Left ventricle myocardium superior (tissue), 1 donor: ENCODE data around the gene FYCO1. TPM values are rescaled to one million over a fixed set of nuclear protein-coding genes. Genes with fewer than 3 reads are reported as not detected.
A peak's percentile ranks its signal among the peaks of the same experiment; 100 is the strongest.
"Not testable (repeated sequence)": the region's sequence is repeated elsewhere in the genome, so short reads cannot be mapped to it uniquely, and the experiment has no call there.

Experiments used
- ATAC-seq: fragments of 200-7000 bp; cut with Tn5 transposase; one replicate; pipeline ENCODE4 v1.9.1; 2020; ENCODE audit warnings: mild to moderate bottlenecking, moderate library complexity
- DNase-seq: peaks from one replicate; pipeline ENCODE4 v3.0.0-alpha.2; 2020
- intact Hi-C: fragments of 100-400 bp; cut with micrococcal nuclease; formaldehyde crosslinking; loops from one replicate; pipeline ENCODE4 v1.11.0; 2022
- total RNA-seq: library from RNA; stranded (reverse); fragmentation: NEBNext Ultra II Directional; extraction: Animal tissue kit (Norgen Biotek cat#: 25700); gene quantifications from one replicate; pipeline ENCODE4 v1.2.1, GENCODE V29; 2021
- donor health status: DM: no; HTN: yes; CAD: no; lungs with severe emphysema.

Gene FYCO1
- total RNA-seq, 1 donor from 2014 or later: 146 TPM

DNA sequence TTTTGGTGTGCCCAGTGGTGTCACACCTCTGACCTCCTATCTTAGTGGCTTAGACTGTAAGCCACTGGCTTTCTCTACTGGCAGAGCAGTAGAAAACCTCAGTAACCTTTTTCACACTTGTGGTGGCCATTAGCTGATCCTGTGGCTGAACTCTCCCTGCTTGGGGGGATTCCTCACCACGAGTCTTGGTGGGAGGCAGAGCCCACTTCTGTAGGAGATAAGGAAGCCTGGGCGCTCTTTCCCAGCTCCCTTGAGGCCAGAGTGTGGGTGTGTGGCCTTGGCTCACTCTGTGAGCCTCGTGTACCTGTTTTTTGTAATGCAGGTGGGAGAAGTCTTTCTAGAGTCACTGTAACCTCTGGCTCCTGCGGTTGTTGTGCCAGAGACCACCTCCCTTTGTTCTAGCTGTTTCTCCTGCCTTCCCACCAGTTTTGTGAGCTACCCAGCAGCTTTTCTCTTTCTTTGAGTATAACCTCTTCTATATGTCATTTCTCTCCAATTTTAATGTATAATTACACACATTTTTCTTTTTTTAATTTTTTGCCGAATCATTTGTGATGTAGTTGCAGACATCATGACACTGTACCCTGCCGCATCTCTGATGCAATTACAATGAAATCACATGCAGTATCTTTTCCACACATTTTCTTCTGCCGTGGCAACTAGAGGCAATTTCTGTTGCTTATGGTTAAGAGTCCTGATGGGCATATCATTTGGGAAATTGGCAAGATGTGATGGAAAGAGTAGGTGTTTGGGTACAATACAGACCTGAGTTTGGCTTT, 17.9 kb upstream of the FYCO1 start:
- ATAC-seq: no peak
- intact Hi-C loops: no loop called here

DNA sequence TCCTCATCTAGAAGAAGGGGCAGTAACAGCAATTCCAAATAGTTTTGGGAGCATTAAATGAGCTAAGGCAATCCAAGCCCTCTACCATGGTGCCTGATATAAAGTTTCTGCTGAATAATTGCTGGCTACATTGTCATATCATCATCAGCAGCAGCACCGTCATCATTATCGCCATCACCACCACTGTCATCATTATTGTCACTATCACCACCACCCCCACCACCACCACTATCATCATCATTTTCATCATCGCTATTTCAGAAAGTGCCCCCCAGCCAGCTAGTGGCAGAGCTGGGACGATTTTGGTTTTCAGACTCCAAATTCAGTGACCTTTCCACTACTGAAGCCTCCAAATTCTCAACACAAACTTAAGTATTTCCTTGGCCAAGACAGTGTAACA, 16.6 kb upstream of the FYCO1 start:
- DNase-seq: no peak
- intact Hi-C loops: no loop called here
- no peak for ATAC-seq

More for the DNA sequence above, 17.9 kb upstream of the FYCO1 start:
- no peak for DNase-seq

DNA sequence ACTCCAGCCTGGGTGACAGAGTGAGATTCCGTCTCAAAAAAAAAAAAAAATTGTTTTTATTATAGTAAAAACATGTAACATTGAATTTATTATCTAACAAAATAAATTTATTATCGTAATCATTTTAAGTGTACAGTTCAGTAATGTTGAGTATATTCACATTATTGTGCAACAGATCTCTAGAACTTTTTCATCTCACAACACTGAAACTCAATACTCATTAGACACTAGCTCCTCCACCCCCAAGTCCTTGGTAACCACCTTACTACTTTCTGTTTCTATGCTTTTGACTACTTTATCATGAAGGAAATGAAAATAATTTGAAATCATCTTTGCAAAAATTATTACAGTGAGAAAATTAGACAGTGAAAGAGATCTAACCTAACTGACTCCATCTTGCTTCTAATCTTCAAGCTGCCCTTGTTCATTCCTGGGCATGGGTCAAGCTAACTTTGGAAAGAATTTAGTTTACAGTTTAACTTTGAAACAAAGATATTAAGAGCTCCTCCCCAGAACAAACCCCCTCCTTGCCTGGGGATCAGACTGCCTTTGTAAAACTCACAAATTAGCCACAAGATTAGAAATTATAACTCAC, 15.0 kb upstream of the FYCO1 start:
- ATAC-seq (no peak), DNase-seq (no peak)
- intact Hi-C loops: no loop called here

DNA sequence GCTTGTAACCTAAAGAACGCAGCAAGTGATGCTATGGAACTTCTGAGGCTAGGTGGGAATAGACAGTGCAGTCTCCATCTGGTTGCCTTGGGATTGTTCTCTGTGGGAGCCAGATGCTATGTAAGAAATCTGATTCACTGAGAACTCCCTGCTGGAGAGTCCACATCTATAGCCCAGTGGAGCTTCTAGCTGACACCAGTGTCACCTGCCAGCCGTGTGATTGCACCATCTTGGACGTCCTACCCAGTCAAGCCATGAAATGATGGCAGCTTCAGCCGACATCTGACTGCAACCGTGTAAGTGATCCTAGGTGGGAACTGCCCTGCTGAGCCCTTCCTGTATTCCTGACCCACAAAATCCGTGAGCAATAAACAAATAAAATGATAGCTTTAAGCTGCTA, 12.4 kb upstream of the FYCO1 start:
- intact Hi-C loops: no loop called here
- DNase-seq (no peak), ATAC-seq (no peak)

DNA sequence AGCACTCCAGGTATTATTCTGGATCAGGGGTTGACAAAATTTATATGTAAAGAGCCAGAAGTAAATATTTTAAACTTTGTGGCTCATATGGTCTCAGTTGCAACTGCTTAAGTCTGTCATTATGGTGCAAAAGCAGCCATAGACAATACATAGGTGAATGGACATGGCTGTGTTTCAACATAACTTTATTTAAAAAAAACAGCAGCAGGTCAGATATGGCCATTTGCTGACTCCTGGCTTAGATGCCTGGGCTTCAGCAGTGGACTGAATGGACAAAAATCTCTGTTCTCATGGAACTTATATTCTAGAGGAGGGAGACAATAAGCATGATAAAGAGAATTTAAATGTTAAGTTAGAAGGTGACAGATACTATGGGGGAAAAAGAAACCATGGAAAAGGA, 11.7 kb upstream of the FYCO1 start:
- DNase-seq (no peak), ATAC-seq (no peak)
- intact Hi-C loops: no loop called here

DNA sequence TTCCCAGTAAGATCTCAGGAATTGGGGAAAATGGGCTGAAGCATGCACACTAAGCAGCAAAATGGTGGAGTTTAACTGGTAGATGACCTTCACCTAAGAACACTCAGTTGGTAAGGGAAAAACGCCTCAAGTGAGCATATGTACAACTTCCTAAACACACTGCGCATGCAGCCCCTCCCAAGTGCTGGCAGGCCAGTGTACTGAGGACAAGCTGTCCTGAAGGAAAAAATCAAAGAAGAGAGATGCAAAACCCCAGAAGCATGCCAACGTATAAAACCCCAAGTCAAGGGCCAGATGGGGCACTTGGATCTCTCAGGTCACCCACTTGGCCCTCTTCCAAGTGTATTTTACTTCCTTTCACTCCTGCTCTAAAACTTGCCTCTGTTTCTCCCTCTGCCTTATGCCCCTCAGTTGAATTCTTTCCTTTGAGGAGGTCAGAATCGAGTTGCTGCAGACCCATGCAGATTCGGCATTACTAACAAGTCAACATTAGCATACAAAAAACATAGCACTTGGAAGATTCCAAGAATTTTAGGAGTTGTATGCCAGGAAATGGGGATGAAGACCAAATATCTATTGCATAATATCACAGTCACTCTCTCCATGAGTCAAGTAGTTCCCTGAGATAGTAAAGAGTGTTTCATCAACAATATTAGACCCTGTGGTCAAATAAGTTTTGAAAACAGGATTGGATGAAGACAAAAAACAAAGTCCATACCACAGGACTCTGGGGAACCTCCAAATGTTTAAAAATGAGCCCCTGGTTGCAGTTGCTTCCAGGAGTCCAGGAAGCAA, 10.8 kb upstream of the FYCO1 start:
- DNase-seq: no peak
- intact Hi-C loops: no loop called here

DNA sequence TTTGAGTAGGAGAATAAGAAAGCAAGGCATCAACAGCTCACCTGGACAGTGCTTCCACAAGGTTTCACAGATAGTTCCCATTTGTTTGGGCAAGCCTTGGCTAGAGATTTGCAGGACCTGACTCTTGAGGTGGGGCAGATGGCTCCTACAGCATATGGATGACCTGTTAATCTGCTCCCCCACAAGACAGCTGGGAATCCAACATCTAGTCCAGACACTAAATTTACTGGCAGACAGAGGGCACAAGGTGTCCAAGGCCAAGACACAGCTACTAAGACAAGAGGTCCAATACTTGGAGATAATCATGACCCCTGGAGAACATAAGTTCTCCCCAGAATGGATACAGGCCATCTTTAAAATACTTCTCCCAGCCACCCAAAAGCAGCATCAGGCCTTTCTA, 8.1 kb upstream of the FYCO1 start:
- intact Hi-C loops, DNase-seq, ATAC-seq: not testable (repeated sequence)

More for the DNA sequence above, 10.8 kb upstream of the FYCO1 start:
- ATAC-seq: peak; percentile 88

DNA sequence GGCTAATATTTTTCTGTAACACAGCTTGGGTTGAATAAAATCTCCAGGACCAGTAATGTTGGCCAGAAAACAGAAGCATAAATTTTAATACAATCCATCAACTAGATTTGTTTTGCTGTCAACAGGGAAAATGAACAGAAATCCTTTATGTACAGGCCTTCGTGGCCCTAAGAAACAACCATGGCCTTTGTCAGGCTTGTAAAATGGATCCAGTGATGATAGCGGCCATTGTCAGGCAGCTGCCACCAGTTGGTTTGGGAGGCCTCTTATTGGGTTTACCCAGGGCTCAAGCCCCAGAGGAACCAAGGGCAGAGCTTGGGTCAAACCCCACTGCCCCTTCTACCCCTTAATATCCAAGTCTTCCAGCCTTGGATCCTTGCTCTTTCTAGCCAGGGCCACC, 5.6 kb upstream of the FYCO1 start:
- intact Hi-C loops: no loop called here
- ATAC-seq (no peak), DNase-seq (no peak)

DNA sequence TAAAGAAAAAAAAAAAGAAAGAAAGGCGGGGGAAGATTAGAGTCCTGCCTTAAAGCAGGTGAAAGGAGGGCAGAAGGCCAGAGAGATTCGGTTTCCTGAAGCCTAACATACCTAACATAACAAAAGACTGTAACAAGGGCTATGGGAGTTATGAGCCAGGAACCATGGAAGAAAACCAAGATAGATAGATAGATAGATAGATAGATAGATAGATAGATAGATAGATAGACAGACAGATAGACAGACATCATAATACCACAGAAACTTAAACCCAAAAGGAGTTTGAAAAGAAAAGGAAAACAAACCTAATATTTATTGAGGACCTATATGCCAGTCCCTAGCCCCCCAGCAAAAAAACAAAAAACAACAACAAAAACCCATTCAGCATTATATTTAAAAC, 2.3 kb upstream of the FYCO1 start:
- DNase-seq (no peak), ATAC-seq (no peak)
- intact Hi-C loops: no loop called here

DNA sequence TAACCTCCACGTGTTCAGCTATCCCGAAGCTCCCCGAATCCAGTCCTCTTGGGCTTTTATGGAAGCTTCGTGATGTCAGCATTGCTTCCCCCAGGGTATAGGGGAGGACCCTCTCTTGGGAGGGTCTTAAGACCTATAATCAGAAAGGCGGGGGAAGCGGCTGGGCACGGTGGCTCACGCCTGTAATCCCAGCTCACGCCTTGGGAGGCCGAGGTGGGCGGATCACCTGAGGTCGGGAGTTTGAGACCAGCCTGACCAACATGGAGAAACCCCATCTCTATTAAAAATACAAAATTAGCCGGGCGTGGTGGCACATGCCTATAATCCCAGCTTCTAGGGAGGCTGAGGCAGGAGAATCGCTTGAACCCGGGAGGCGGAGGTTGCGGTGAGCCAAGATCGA, 1.9 kb upstream of the FYCO1 start:
- DNase-seq, intact Hi-C loops, ATAC-seq: not testable (repeated sequence)

DNA sequence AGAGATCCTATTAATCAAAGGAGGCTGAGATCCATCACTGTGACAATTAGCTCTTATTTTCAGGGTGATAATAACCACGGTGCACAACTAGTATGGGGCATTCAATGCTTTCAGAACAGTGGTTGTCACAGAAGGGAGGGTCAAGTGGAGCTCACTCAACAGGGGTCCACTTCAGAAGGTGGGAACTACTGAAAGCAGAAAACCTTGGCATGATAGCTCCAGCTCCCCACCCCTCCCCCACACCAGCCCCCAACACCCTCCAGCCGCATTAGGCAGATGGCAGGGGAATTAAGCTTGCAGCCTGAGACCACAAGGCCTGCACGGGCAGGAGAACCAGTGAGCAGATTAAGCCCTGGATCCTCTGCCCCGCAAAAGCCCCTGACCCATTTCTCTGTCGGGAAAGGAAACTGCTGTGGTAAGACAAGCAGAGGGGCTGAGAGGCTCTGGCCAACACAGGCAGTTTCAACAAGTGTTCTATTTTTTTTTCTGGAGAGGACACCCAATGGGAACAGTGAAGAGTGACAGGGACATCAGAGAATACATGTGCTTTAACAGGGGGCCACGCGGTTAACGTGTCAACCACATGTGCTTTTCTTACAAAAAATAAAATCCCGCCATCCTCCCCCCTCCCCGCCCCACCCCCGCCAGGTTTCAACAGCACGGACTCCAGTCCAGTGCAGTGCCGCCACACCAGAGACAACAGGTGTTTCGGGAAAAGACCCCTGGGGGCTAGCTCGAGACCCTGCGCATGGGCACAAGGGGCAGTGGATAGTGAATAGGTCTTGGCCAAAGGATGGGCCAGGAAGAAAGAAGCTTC, 997 bp downstream of the FYCO1 start:
- ATAC-seq (peak; percentile 14), DNase-seq (peak; percentile 43)
- intact Hi-C loops: no loop called here

DNA sequence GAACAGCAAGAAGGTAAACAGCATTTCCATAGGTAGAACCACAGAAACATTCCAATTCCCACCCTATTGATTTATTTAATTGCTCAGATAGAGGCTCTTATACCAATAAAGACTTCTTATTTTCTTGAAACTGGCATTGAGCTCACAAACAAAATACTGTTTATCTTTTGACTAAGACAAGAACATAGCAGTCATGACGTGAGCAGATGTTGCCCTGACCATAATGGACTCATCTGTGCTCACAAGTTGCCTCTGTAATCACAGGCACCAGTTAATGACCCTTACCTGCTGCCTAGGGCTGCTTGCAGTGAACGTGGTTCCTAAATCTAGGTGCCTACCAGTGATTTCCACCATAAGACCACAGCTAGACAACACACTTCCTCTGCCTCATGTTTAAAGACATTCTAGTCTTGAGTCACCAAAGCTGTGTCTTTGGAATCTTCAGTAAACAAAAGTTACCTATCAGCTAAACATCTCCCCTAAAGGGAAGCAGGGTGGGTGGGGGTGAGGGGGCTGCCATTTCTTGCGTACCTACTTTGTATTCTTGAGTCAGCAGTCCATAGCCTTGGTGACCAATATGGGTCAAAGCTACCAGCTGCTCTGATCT, 2.1 kb downstream of the FYCO1 start:
- intact Hi-C loops: no loop called here
- ATAC-seq (no peak), DNase-seq (no peak)

DNA sequence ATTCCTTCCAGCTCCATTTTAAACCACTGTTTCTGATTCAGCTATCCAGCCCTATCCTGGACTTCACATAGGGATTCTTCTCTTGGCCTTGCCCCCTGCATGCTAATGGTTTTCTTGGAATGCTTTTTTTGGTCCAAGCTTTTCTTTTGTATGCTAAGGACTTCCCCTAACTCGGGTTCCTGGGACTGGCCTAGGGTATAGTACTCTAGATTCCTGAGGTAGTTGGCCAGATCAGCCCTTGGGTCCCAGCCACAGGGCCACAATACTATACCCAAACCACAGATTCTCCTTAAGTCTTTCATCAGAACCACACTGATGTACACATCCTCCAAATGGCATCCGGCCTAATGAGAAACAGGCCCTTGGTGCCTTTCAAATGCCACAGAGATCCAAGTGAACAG, 2.8 kb downstream of the FYCO1 start:
- ATAC-seq (no peak), DNase-seq (no peak)
- intact Hi-C loops: no loop called here

DNA sequence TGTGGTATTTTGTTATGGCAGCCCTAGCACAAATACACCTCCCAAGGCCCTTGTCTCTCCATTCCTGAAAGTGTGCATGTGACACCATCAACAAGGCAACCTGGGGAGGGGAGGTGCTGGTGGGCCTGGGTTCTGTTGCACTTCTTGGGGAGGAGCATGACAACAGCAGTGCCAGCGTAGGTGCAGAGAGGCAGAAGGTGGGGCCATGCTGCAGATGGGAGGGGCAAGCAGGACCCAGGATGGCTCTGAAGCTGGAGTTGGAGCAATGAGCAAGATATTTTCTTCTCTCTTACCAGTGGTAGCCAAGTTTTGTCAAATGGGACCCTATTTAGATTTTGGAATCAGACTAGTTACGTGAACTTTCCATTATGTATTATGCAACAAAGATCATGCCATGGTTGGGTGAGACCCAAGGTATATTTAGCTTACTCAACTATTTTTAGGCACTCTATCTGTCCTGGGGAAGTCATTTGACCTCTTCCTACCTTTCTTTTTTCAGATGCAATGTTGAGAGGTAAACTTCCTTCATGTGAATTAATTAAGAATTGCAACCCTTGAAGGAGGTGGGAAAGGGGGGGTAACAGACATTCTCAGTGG, 3.4 kb downstream of the FYCO1 start:
- DNase-seq: peak; percentile 52
- intact Hi-C loops: no loop called here
- peak; percentile 53 for ATAC-seq

DNA sequence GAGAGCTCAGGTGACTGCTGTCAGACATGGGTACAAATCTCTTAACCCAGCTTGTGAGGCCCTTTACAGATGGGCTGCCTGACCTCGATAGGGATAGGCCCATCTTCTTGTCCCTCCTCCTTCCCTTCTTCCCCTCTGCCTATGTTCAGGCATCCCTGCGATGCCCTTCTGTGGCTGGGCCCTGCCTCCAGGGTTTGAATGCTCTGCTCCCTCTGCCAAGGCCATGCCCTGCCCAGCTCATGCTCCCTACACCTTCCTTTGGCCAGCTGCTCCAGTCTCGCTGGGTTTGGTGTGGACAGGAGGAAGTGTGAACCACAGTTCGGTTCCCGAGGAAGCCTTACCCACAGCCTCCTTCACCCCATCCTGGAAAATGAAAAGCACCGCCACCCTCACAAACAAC, 4.3 kb downstream of the FYCO1 start:
- ATAC-seq: peak; percentile 13
- DNase-seq: peak; percentile 57
- intact Hi-C loops: no loop called here

DNA sequence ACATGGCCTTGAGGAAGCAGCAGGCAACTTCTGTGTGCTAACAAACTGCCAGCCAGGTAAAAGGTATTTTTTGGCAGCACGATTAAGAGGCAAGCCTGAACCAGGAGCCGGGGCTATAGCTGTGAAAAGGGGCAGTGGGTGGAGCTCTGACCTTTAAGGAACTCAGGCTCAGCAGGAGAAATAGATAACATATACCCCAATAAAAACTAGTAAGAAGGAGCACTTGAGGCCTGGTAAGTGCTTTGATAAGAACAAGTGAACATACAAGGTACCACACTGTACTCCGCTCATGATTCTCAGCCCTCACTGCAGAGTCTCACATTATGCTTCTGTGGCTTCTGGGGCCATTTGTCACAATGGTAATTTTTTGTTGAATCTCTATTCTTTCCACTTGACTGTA, 5.4 kb downstream of the FYCO1 start:
- ATAC-seq (no peak), DNase-seq (no peak)
- intact Hi-C loops: no loop called here

DNA sequence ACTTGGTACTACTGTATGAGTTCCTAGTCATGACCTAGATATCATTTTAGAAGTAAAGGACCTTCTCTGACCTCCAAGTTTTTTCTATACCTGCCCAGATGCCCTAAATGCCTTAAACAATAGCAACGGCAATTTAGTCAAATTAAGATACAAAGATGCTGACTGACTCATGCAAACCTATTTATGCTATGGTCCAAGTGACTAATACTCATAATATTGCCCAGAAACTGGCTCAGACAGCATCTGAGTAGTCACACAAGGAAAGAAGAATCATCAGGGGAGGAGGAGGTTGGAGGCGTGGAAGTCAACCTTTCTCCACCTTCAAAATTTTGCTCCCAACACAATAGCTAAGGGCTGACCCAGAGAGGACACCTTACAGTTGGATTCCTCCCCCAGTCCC, 6.8 kb downstream of the FYCO1 start:
- ATAC-seq: no peak
- no peak for DNase-seq
- intact Hi-C loops: no loop called here

DNA sequence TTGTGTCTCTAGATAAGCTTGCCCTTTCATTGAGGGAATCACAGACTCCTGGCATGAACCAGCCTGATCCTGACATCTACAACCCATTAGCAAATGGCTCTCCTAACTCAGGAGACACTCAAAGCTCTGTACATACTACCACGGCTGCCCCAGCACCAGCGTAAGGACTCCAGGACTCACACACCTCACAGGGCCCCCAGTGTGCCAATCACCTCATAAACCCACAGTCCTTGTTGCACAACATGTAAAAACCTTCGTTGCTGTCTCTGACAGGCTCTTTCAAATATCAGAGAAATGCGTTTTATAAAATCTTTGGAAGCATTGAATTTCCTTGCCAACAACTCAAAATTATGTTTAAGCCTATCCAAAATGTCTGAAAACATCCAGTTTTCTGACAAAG, 7.3 kb downstream of the FYCO1 start:
- intact Hi-C loops: no loop called here
- no peak for DNase-seq

More for the DNA sequence above, 7.3 kb downstream of the FYCO1 start:
- ATAC-seq: no peak
